ENCODE measurements around the gene SGMS2.
"Not testable (repeated sequence)": the region's sequence is repeated elsewhere in the genome, so short reads cannot be mapped to it uniquely, and the experiment has no call there.

The SGMS2 gene

GRCh38 chr4:107906458-107907100 lies 81.8 kb downstream of the SGMS2 start:
- DNase-seq (ENCODE audit: low read depth in 2 of 2, low spot score in 1 of 2) = no peak

GRCh38 chr4:107908377-107908776 lies 83.6 kb downstream of the SGMS2 start:
- no peak for DNase-seq (ENCODE audit: low read depth in 2 of 2, low spot score in 1 of 2)

- no peak for DNase-seq (ENCODE audit: low read depth in 2 of 2, low spot score in 1 of 2)
Measured at GRCh38 chr4:107913283-107913899, 88.7 kb downstream of the SGMS2 start.

GRCh38 chr4:107915220-107915619 lies 90.5 kb downstream of the SGMS2 start:
- no peak for DNase-seq (ENCODE audit: low read depth in 2 of 2, low spot score in 1 of 2)

GRCh38 chr4:107916623-107917022 lies 91.9 kb downstream of the SGMS2 start:
- DNase-seq (ENCODE audit: low read depth in 2 of 2, low spot score in 1 of 2) = no peak

- no peak for DNase-seq (ENCODE audit: low read depth in 2 of 2, low spot score in 1 of 2)
Measured at GRCh38 chr4:107917500-107917899, 92.8 kb downstream of the SGMS2 start.

- no peak for DNase-seq (ENCODE audit: low read depth in 2 of 2, low spot score in 1 of 2)
Measured at GRCh38 chr4:107922486-107923473, 98.0 kb downstream of the SGMS2 start.

- not testable (repeated sequence) for DNase-seq (ENCODE audit: low read depth in 2 of 2, low spot score in 1 of 2)
Measured at GRCh38 chr4:107925713-107926112, 101.0 kb downstream of the SGMS2 start.

- DNase-seq (ENCODE audit: low read depth in 2 of 2, low spot score in 1 of 2) = not testable (repeated sequence)
Measured at GRCh38 chr4:107926875-107927274, 102.1 kb downstream of the SGMS2 start.

GRCh38 chr4:107930821-107931774 lies 106.4 kb downstream of the SGMS2 start, which contains the start of gene CYP2U1:
Gene CYP2U1 (plus strand): TSS chr4:107931549. CDS start chr4:107931644, 95 bp downstream.
- DNase-seq (ENCODE audit: low read depth in 2 of 2, low spot score in 1 of 2) = peak; percentile 51 to 68

- DNase-seq (ENCODE audit: low read depth in 2 of 2, low spot score in 1 of 2) = no peak
Measured at GRCh38 chr4:107931775-107932321, 107.1 kb downstream of the SGMS2 start.

- no peak for DNase-seq (ENCODE audit: low read depth in 2 of 2, low spot score in 1 of 2)
Measured at GRCh38 chr4:107935246-107935645, 110.5 kb downstream of the SGMS2 start.

- no peak for DNase-seq (ENCODE audit: low read depth in 2 of 2, low spot score in 1 of 2)
Measured at GRCh38 chr4:107937040-107937439, 112.3 kb downstream of the SGMS2 start.

GRCh38 chr4:107939307-107939706 lies 114.6 kb downstream of the SGMS2 start:
- DNase-seq (ENCODE audit: low read depth in 2 of 2, low spot score in 1 of 2) = no peak

- no peak for DNase-seq (ENCODE audit: low read depth in 2 of 2, low spot score in 1 of 2)
Measured at GRCh38 chr4:107945809-107946208, 121.1 kb downstream of the SGMS2 start.

GRCh38 chr4:107950746-107951540 lies 126.2 kb downstream of the SGMS2 start:
- no peak for DNase-seq (ENCODE audit: low read depth in 2 of 2, low spot score in 1 of 2)

GRCh38 chr4:107951551-107951950 lies 126.8 kb downstream of the SGMS2 start:
- DNase-seq (ENCODE audit: low read depth in 2 of 2, low spot score in 1 of 2) = no peak

GRCh38 chr4:107956011-107956410 lies 131.3 kb downstream of the SGMS2 start:
- no peak for DNase-seq (ENCODE audit: low read depth in 2 of 2, low spot score in 1 of 2)

All from stimulated activated CD8-positive, alpha-beta memory T cell treated with anti-CD3 and anti-CD28 coated beads, Interleukin-4, amount 100 ng/mL, for 1 hour (primary cell).